ENCODE data around the gene UNC50.

DNA sequence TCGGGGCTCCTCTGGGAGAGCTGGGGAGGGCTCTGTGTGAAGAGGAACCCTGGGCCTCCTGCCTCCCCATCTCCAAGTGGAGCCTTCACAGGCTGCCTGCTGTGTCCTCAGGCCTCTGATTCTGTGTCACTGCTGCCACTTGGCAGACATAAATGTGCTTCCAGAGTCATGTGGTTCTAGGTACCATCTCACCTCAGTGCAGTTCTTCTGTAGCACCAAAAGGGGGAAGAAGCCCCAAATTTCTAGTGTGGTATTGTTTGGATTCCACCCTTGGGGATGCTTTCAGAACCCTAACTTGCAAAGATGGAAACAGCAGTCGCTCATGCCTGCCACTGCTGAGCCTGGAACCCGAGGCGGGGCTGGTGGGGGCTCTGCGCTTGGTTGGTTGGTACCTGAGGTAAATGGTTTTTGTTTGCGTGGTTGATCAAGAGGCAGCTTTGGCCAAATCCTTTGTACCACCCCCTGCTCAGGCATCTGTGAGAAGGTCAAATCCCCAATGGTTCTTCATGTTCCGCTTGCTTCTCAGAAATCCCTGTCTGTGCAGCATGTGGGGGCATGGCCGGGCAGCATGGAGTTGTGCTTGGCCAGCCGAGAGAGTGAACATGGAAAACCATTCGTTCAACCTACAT lies 27.6 kb upstream of the UNC50 start:
- TF ChIP-seq, protein P1, sequence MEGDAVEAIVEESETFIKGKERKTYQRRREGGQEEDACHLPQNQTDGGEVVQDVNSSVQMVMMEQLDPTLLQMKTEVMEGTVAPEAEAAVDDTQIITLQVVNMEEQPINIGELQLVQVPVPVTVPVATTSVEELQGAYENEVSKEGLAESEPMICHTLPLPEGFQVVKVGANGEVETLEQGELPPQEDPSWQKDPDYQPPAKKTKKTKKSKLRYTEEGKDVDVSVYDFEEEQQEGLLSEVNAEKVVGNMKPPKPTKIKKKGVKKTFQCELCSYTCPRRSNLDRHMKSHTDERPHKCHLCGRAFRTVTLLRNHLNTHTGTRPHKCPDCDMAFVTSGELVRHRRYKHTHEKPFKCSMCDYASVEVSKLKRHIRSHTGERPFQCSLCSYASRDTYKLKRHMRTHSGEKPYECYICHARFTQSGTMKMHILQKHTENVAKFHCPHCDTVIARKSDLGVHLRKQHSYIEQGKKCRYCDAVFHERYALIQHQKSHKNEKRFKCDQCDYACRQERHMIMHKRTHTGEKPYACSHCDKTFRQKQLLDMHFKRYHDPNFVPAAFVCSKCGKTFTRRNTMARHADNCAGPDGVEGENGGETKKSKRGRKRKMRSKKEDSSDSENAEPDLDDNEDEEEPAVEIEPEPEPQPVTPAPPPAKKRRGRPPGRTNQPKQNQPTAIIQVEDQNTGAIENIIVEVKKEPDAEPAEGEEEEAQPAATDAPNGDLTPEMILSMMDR (conservative IDR thresholded peaks at IDR 0.05 in 1 of 2, IDR thresholded peaks at IDR 0.05 in 1 of 2; ENCODE audit: low read depth in 1 of 2, low read length in 2 of 2), result no peak
- TF ChIP-seq EZH2 (IDR thresholded peaks at IDR 0.05; ENCODE audit: low read length, missing control alignments), result no peak
